CD14-positive monocyte (primary cell): ENCODE data around the gene RRP8. TPM values are rescaled to one million over a fixed set of nuclear protein-coding genes. Genes with fewer than 3 reads are reported as not detected.

Experiments
- DNase-seq, 3 donors: peaks; one replicate each; pipeline ENCODE4 v3.0.0-alpha.2; 2011 to 2022
- H2AFZ ChIP-seq: 2 replicates; pipeline ENCODE4 v1.6.0; 2012; ENCODE audit warnings: mild to moderate bottlenecking, low read depth, low read length, inconsistent platforms; ENCODE audit not compliant: insufficient read depth, poor library complexity, severe bottlenecking
- H3K27ac ChIP-seq, 2 donors: 1 replicate in 1 of 2; 2 replicates in 1 of 2; pipeline ENCODE4 v1.5.1; 2012 to 2013; ENCODE audit warnings: low read length in 2 of 2, control low read depth in 1 of 2, inconsistent platforms in 1 of 2, low read depth in 1 of 2, mild to moderate bottlenecking in 1 of 2
- H3K27me3 ChIP-seq, 2 donors: one replicate each; pipeline versions ENCODE4 v1.6.0 to v1.6.1; 2011 to 2013; ENCODE audit warnings: low read length in 2 of 2; ENCODE audit not compliant: control insufficient read depth in 2 of 2, insufficient read depth in 2 of 2
- H3K36me3 ChIP-seq, 2 donors: replicated peaks in 1 of 2; 1 replicate in 1 of 2; 2 replicates in 1 of 2; pipeline versions ENCODE4 v1.5.1 to v1.6.1; 2012 to 2013; ENCODE audit warnings: low read length in 2 of 2, control low read depth in 1 of 2, inconsistent platforms in 1 of 2, mild to moderate bottlenecking in 1 of 2; ENCODE audit not compliant: insufficient read depth in 2 of 2, control insufficient read depth in 1 of 2
- H3K4me1 ChIP-seq, 2 donors: 1 replicate in 1 of 2; 2 replicates in 1 of 2; pipeline versions ENCODE4 v1.5.1 to v1.6.1; 2012 to 2013; ENCODE audit warnings: low read length in 2 of 2, control low read depth in 1 of 2, inconsistent platforms in 1 of 2, mild to moderate bottlenecking in 1 of 2, moderate library complexity in 1 of 2; ENCODE audit not compliant: insufficient read depth in 2 of 2, control insufficient read depth in 1 of 2
- H3K4me2 ChIP-seq: replicated peaks from 2 replicates; pipeline ENCODE3; 2012; ENCODE audit warnings: low read length, moderate library complexity, mild to moderate bottlenecking; ENCODE audit not compliant: poor library complexity, severe bottlenecking; ENCODE audit errors: extremely low read depth
- H3K4me3 ChIP-seq, 3 experiments: fragments of 200-600 bp in 1 of 3; sonication (generic) in 1 of 3; replicated peaks in 1 of 3; 1 replicate in 2 of 3; 2 replicates in 1 of 3; pipeline ENCODE4 v1.5.1; 2011 to 2013; ENCODE audit warnings: low read length in 3 of 3, mild to moderate bottlenecking in 3 of 3, control low read depth in 2 of 3, low read depth in 2 of 3, inconsistent platforms in 1 of 3, moderate library complexity in 1 of 3
- H3K79me2 ChIP-seq: 2 replicates; pipeline ENCODE4 v1.6.0; 2012; ENCODE audit warnings: mild to moderate bottlenecking, control low read depth, inconsistent platforms, low read length, moderate library complexity; ENCODE audit not compliant: insufficient read depth
- H3K9ac ChIP-seq: 2 replicates; pipeline ENCODE4 v1.6.0; 2017; ENCODE audit warnings: low read length, mild to moderate bottlenecking; ENCODE audit not compliant: insufficient read depth, poor library complexity, severe bottlenecking
- H3K9me3 ChIP-seq, 2 donors: replicated peaks in 1 of 2; 1 replicate in 1 of 2; 2 replicates in 1 of 2; pipeline versions ENCODE4 v1.5.1 to v1.6.1; 2012 to 2013; ENCODE audit warnings: low read length in 2 of 2, control low read depth in 1 of 2; ENCODE audit not compliant: control insufficient read depth in 1 of 2, insufficient read depth in 1 of 2
- H4K20me1 ChIP-seq: 2 replicates; pipeline ENCODE4 v1.6.0; 2012; ENCODE audit warnings: mild to moderate bottlenecking, low read length, control low read depth, moderate library complexity; ENCODE audit not compliant: insufficient read depth
- H3K27ac Mint-ChIP-seq, 7 donors: one replicate each; pipeline ENCODE4 v1.8.0; 2020; ENCODE audit warnings: mild to moderate bottlenecking in 7 of 7, mixed read lengths in 7 of 7, moderate library complexity in 6 of 7, inconsistent platforms in 2 of 7
- H3K27me3 Mint-ChIP-seq, 3 donors: one replicate each; pipeline ENCODE4 v1.8.0; 2021 to 2022; ENCODE audit warnings: low read depth in 3 of 3, mild to moderate bottlenecking in 3 of 3, mixed read lengths in 3 of 3, moderate library complexity in 3 of 3, inconsistent platforms in 1 of 3
- H3K36me3 Mint-ChIP-seq, 2 donors: one replicate each; pipeline ENCODE4 v1.8.0; 2020; ENCODE audit warnings: mixed read lengths in 2 of 2, inconsistent platforms in 1 of 2, mild to moderate bottlenecking in 1 of 2
- H3K4me1 Mint-ChIP-seq: one replicate; pipeline ENCODE4 v1.8.0; 2020; ENCODE audit warnings: mild to moderate bottlenecking, mixed read lengths
- H3K4me3 Mint-ChIP-seq, 2 donors: one replicate each; pipeline ENCODE4 v1.8.0; 2020; ENCODE audit warnings: mild to moderate bottlenecking in 2 of 2, mixed read lengths in 2 of 2, moderate library complexity in 1 of 2
- H3K9me3 Mint-ChIP-seq, 7 donors: one replicate each; pipeline ENCODE4 v1.8.0; 2020 to 2022; ENCODE audit warnings: mixed read lengths in 7 of 7, mild to moderate bottlenecking in 6 of 7, moderate library complexity in 6 of 7, inconsistent platforms in 2 of 7
- CTCF ChIP-seq: fragments of 200-600 bp; IDR thresholded peaks from one replicate; pipeline ENCODE4 v1.8.0; 2022; ENCODE audit warnings: antibody characterized with exemption, mild to moderate bottlenecking
- whole genome bisulfite sequencing: methylation state at CpG from one replicate; pipeline ENCODE4 v1.1.5; 2013; ENCODE audit warnings: missing lambda C conversion rate; ENCODE audit not compliant: insufficient coverage; 5-methylcytosine and 5-hydroxymethylcytosine counted together
- intact Hi-C, 2 donors: fragments of 100-400 bp; cut with micrococcal nuclease; formaldehyde crosslinking; loops; one replicate each; pipeline versions ENCODE4 v1.15.0 to v1.15.1; 2023
- polyA plus RNA-seq, 3 donors: library from polyadenylated mRNA; depleted of rRNA in 1 of 3; unstranded in 2 of 3; stranded (reverse) in 1 of 3; fragments of 300-500 nt in 2 of 3; fragments of >200 nt in 1 of 3; fragmentation: Illumina TruSeq in 2 of 3; gene quantifications; 1 replicate in 2 of 3; 2 replicates in 1 of 3; pipeline ENCODE4 v1.2.3, GENCODE V29; 2012 to 2021

RRP8 gene
- polyA plus RNA-seq, 3 donors, result 7.2 to 14.1 (median 11.9) TPM

- H3K9me3 Mint-ChIP-seq, result no peaks in the 10 kb centered on the region
- H3K4me3 Mint-ChIP-seq, result no peak overlapping the region
- intact Hi-C loops, result no loop called here
- H3K36me3 Mint-ChIP-seq, result no peaks in the 10 kb centered on the region
- H3K4me2 ChIP-seq, result no peak overlapping the region
- H3K4me1 ChIP-seq, result peaks cover 28 to 32% of the 10 kb centered on the region in 2 donors
- H3K27me3 Mint-ChIP-seq, result peaks cover 0 to 2% (median 0%) of the 10 kb centered on the region in 3 donors
- no peaks in the 10 kb centered on the region for H4K20me1 ChIP-seq
- H3K79me2 ChIP-seq, result no peaks in the 10 kb centered on the region
- H3K4me3 ChIP-seq, result no peak overlapping the region
- H3K36me3 ChIP-seq, result no peaks in the 10 kb centered on the region
- H3K9ac ChIP-seq, result no peak overlapping the region
- 60% methylated on average over 6 of the region's 7 CpGs for WGBS
- no peak overlapping the region for H3K27ac Mint-ChIP-seq
- H3K27ac ChIP-seq, result no peak overlapping the region
- no peaks in the 10 kb centered on the region for H3K4me1 Mint-ChIP-seq
- no peak for DNase-seq
- no peak for TF ChIP-seq CTCF
- no peak overlapping the region for H2AFZ ChIP-seq
- H3K9me3 ChIP-seq, result no peaks in the 10 kb centered on the region
- no peaks in the 10 kb centered on the region for H3K27me3 ChIP-seq
Observed at GRCh38 chr11:6642957-6643356, 39.5 kb upstream of the RRP8 start.

- no peak for TF ChIP-seq CTCF
- Mint-ChIP-seq H3K27me3 (peaks cover 0 to 2% (median 0%) of the 10 kb centered on the region in 3 donors), H3K4me1 (no peaks in the 10 kb centered on the region), H3K4me3 (no peak overlapping the region), H3K36me3 (no peaks in the 10 kb centered on the region), H3K27ac (no peak overlapping the region), H3K9me3 (no peaks in the 10 kb centered on the region)
- H3K79me2 ChIP-seq, result no peaks in the 10 kb centered on the region
- no peak overlapping the region for H2AFZ ChIP-seq
- intact Hi-C loops, result no loop called here
- H3K27me3 ChIP-seq, result no peaks in the 10 kb centered on the region
- no peaks in the 10 kb centered on the region for H3K9me3 ChIP-seq
- WGBS, result 98% methylated on average over 26 of the region's 26 CpGs
- H3K4me2 ChIP-seq, result no peak overlapping the region
- no peaks in the 10 kb centered on the region for H3K36me3 ChIP-seq
- no peaks in the 10 kb centered on the region for H4K20me1 ChIP-seq
- no peak overlapping the region for H3K4me3 ChIP-seq
- H3K4me1 ChIP-seq, result peaks cover 18 to 24% of the 10 kb centered on the region in 2 donors
- no peak overlapping the region for H3K27ac ChIP-seq
- H3K9ac ChIP-seq, result no peak overlapping the region
- no peak for DNase-seq
Observed at GRCh38 chr11:6640985-6641701, 37.7 kb upstream of the RRP8 start.
